GM21619 (cell line): Measurements from ENCODE around the gene SHLD1.
"Not testable (repeated sequence)": the region's sequence is repeated elsewhere in the genome, so short reads cannot be mapped to it uniquely, and the experiment has no call there.

Experiments
- ATAC-seq: cut with Tn5 transposase; IDR thresholded peaks from one replicate; pipeline ENCODE4 v1.9.1; 2021; ENCODE audit not compliant: unreplicated experiment

The SHLD1 gene

DNA sequence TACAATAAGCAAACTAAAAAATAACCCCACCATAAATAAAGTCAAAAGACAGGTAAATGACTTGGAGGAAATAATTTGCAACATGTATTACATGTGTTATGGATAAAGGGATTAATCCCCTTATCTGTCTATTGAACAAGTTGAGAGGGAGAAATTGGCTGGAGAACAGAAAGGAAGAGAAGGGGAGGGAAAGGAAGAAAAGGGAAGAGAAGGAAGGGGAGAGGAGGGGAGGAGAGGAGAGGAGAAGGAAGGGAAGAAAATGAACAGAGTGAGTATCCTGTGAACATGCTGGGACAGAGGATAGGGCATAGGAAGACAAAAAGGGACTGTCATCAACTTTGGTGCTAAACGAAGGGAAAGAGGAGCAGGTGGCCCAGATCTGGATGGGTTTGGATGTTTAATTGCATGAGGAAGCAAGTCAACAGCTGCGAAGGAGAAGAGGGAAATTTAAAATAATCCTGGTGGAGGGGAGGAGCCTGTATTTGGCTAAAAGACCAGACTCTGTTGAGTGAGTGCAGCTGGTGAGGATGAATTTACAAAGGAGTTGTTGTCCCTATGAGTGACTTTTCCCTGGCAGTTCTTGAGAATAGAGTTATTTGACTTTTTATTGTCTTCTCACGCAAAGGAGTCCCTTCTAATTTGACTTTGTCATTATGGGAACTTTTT, 14.2 kb upstream of the SHLD1 start:
- ATAC-seq = no peak

- no peak for ATAC-seq
Observed at GRCh38 chr20:5737619-5737953, 12.6 kb upstream of the SHLD1 start.

DNA sequence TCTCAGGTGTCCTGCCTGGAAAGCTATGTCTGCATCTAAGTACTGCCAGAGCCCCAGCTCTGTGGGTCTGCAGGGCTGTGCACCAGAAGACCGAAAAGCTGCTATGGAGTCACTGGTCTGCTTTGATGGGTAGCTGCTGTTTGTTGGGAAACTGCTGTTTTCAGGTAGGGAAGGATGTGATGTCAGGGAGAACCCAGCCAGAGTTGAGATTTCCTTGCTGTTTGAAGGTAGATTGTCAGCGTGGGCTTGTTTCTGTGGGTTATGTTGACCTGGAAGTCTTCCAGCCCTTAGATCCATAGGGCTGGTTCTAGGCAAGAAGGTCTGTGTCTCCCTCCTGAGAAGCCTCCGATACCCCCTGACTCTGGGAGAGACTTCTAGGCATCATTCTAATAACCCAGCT, 12.2 kb upstream of the SHLD1 start:
- ATAC-seq = no peak

- ATAC-seq = not testable (repeated sequence)
Observed at GRCh38 chr20:5740643-5741042, 9.6 kb upstream of the SHLD1 start.

DNA sequence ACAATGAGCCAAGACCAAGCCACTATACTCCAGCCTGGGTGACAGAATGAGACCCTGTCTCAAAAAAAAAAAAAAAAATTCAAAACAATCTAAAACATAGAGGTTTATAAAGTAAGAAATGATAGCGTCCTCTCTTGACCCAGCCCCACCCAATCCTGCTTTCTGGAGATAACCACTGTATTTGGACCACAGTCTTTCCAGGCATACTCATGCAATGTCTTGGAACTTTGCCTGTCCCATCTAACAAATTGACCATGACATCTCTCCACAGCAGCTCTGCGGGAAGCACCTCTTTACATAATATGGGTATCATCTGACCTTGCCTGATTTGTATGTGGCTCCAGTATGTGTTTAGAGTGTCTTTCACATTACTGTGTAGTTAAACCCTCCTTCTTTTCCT, 9.1 kb upstream of the SHLD1 start:
- ATAC-seq = no peak

DNA sequence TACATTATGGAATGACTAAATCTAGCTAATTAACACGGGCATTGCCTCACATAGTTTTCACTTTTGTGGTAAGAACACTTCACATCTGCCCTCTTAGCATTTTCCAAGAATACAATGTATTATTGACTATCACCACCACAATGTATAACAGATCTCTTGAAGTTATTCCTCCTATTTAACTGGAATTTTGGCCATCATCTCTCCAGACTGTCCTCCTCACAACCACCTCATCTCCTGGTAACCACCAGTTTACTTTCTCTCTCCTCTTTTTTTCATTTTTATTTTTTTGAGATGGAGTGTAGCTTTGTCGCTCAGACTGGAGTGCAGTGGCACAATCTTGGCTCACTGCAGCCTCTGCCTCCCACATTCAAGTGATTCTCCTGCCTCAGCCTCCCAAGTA, 8.2 kb upstream of the SHLD1 start:
- no peak for ATAC-seq

GRCh38 chr20:5745416-5746030, 4.7 kb upstream of the SHLD1 start:
- no peak for ATAC-seq

GRCh38 chr20:5746064-5746463, 4.1 kb upstream of the SHLD1 start:
- ATAC-seq = no peak

DNA sequence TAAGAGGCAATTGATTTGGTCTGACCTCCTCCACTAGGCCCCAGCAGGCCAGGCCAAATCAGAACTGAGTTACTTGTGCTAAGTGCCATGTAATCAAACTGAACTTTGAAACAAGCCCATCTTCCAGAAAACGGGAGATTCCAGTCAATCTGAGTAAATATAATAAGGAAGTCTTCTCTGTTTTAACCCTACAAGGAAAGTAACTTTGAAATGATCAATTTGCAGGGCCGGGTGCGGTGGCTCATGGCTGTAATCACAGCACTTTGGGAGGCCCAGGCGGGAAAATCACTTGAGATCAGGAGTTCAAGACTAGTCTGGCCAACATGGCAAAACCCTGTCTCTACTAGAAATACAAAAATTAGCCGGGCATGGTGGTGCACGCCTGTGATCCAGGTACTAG, 2.0 kb upstream of the SHLD1 start:
- ATAC-seq = no peak

- not testable (repeated sequence) for ATAC-seq
Observed at GRCh38 chr20:5749512-5749951, 669 bp upstream of the SHLD1 start.

DNA sequence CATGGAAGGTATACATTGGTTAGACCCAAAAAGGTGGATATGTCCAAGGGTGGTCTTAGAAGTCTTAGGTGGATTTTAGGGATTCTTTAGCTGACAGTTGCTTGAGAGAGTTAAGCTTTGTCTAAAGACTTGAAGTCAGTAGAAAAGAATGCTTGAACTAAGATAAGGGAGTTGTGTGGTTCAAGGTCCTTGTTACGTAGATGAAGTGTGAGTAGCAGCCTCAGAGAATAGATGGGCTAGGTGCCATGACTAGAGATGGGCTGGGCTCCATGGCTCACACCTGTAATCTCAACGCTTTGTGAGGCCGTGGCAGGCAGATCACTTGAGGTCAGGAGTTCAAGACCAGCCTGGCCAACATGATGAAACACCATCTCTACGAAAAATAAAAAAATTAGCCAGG, 1.7 kb downstream of the SHLD1 start:
- no peak for ATAC-seq

- no peak for ATAC-seq
Observed at GRCh38 chr20:5753814-5754213, 3.6 kb downstream of the SHLD1 start.

GRCh38 chr20:5757949-5758348, 7.7 kb downstream of the SHLD1 start:
- no peak for ATAC-seq

- no peak for ATAC-seq
Observed at GRCh38 chr20:5766085-5766764, 16.0 kb downstream of the SHLD1 start.

GRCh38 chr20:5767493-5768098, 17.4 kb downstream of the SHLD1 start:
- no peak for ATAC-seq

- no peak for ATAC-seq
Observed at GRCh38 chr20:5770231-5770986, 20.2 kb downstream of the SHLD1 start.

DNA sequence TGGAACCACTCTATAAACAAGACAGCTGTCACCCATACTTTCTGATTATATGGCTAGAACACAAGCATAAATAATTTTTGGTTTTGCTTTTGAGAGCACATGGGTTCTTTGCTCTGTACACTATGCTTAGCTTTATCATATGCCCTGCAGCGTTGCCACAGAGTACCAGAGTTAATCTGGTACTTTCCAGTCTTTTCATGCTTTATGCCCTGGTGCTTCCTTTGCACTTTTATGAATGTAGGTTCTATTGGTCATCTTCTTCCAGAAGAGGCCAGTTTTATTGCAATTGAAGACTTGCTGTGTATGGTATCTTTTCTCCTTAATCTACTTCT, 20.8 kb downstream of the SHLD1 start:
- no peak for ATAC-seq

DNA sequence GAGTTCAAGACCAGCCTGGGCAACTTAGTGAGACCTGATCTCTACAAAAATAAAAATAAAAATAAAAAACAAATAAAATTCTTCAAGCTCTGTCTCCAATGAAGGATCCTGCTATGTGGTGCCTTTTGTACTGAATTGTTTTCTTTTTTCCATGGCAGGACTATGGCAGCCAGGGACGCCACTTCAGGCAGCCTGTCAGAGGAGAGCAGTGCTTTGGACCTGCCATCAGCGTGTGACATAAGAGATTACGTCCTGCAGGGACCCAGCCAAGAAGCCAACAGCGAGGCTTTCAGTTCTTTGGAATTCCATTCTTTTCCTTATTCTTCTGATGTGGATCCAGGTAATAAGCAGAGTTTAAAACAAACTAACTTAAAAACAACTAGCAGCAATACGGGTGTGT, 22.5 kb downstream of the SHLD1 start:
- no peak for ATAC-seq

DNA sequence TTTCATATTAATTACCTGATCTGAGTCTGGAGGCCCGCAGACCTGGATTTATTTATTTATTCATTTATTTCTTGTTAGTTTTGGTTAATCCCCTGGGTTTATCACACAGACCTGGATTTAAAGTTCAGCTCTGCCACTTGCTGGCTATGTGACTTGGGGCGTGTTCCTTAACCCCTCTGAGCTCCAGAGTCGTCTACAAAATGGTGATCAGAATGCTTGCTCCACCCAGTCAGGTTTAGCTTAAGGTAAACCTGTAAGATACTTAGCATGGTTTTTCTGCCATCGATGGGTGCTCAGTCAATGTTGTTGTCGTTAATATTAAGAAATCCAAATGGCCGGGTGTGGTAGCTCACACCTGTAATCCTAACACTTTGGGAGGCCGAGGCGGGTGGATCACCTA, 23.4 kb downstream of the SHLD1 start:
- ATAC-seq = no peak

GRCh38 chr20:5776077-5776476, 25.9 kb downstream of the SHLD1 start:
- ATAC-seq = no peak

GRCh38 chr20:5779071-5779900, 29.1 kb downstream of the SHLD1 start:
- ATAC-seq = no peak
